ENCODE results near the gene BANF2. TPM values are rescaled to one million over a fixed set of nuclear protein-coding genes. Genes with fewer than 3 reads are reported as not detected.
"Not testable (repeated sequence)": the region's sequence is repeated elsewhere in the genome, so short reads cannot be mapped to it uniquely, and the experiment has no call there.

Gene BANF2
- total RNA-seq, 1 experiment from 2014 or later, result not detected

- no peak for ATAC-seq
- CTCF ChIA-PET, result no interaction called here
Measured at GRCh38 chr20:17706632-17707031, 6.9 kb downstream of the BANF2 start.

GRCh38 chr20:17707951-17708350 is 8.2 kb downstream of the BANF2 start:
- H3K36me3 ChIP-seq (ENCODE audit: low read depth, low read length); H3K4me3 ChIP-seq (ENCODE audit: low read length); H2AFZ ChIP-seq (ENCODE audit: low read length); H3K4me1 ChIP-seq (ENCODE audit: insufficient read depth, low read length); H3K9ac ChIP-seq (ENCODE audit: low read length); POLR2A ChIA-PET (ENCODE audit: unreplicated experiment); H3K9me3 ChIP-seq (ENCODE audit: low read length); H3F3A ChIP-seq (ENCODE audit: low read length, unreplicated experiment); DNase-seq; CTCF ChIA-PET; H3K9me2 ChIP-seq (replicated peaks; ENCODE audit: low read length); H3K27me3 ChIP-seq (ENCODE audit: low read length); BruUV-seq (replicated peaks); H4K20me1 ChIP-seq (ENCODE audit: low read length); H3K27ac ChIP-seq (ENCODE audit: low read length); intact Hi-C loops (cut with micrococcal nuclease); ATAC-seq; H3K4me2 ChIP-seq (ENCODE audit: low read length); H3K79me2 ChIP-seq (ENCODE audit: low read length): not testable (repeated sequence)

More at GRCh38 chr20:17706632-17707031, 6.9 kb downstream of the BANF2 start:
- Histone ChIP-seq H3K9me3 (ENCODE audit: low read length) (no peaks in the 10 kb centered on the region), H3K4me2 (ENCODE audit: low read length) (no peak overlapping the region), H3K79me2 (ENCODE audit: low read length) (no peaks in the 10 kb centered on the region), H4K20me1 (ENCODE audit: low read length) (no peaks in the 10 kb centered on the region), H2AFZ (ENCODE audit: low read length) (no peak overlapping the region), H3K4me3 (ENCODE audit: low read length) (no peak overlapping the region), H3K9ac (ENCODE audit: low read length) (no peak overlapping the region), H3K9me2 (replicated peaks; ENCODE audit: low read length) (no peaks in the 10 kb centered on the region), H3K4me1 (ENCODE audit: insufficient read depth, low read length) (no peaks in the 10 kb centered on the region), H3K27me3 (ENCODE audit: low read length) (no peaks in the 10 kb centered on the region), H3F3A (ENCODE audit: low read length, unreplicated experiment) (no peaks in the 10 kb centered on the region), H3K27ac (ENCODE audit: low read length) (no peak overlapping the region), H3K36me3 (ENCODE audit: low read depth, low read length) (no peaks in the 10 kb centered on the region)
- intact Hi-C loops (cut with micrococcal nuclease), result no loop called here
- no peak for DNase-seq
- no TSS peak for BruUV-seq (replicated peaks)
- TF ChIP-seq CTCF (conservative IDR thresholded peaks at IDR 0.05; ENCODE audit: low read depth, low read length) (no peak), EZH2 (IDR thresholded peaks at IDR 0.05; ENCODE audit: low read length, unreplicated experiment) (no peak), EZH2phosphoT487 (IDR thresholded peaks at IDR 0.05; ENCODE audit: borderline replicate concordance, low read length) (no peak)
- POLR2A ChIA-PET (ENCODE audit: unreplicated experiment), result no interaction called here

- Histone ChIP-seq H2AFZ (ENCODE audit: low read length) (no peak overlapping the region), H3K4me1 (ENCODE audit: insufficient read depth, low read length) (no peaks in the 10 kb centered on the region), H3F3A (ENCODE audit: low read length, unreplicated experiment) (no peaks in the 10 kb centered on the region), H3K9ac (ENCODE audit: low read length) (no peak overlapping the region), H3K4me2 (ENCODE audit: low read length) (no peak overlapping the region), H3K27me3 (ENCODE audit: low read length) (no peaks in the 10 kb centered on the region), H3K9me2 (replicated peaks; ENCODE audit: low read length) (no peaks in the 10 kb centered on the region), H3K4me3 (ENCODE audit: low read length) (no peak overlapping the region), H3K79me2 (ENCODE audit: low read length) (no peaks in the 10 kb centered on the region), H3K36me3 (ENCODE audit: low read depth, low read length) (no peaks in the 10 kb centered on the region), H3K27ac (ENCODE audit: low read length) (no peak overlapping the region), H3K9me3 (ENCODE audit: low read length) (no peaks in the 10 kb centered on the region), H4K20me1 (ENCODE audit: low read length) (no peaks in the 10 kb centered on the region)
- no TSS peak for BruUV-seq (replicated peaks)
- intact Hi-C loops (cut with micrococcal nuclease), result no loop called here
- TF ChIP-seq EZH2phosphoT487 (IDR thresholded peaks at IDR 0.05; ENCODE audit: borderline replicate concordance, low read length) (no peak), EZH2 (IDR thresholded peaks at IDR 0.05; ENCODE audit: low read length, unreplicated experiment) (no peak), CTCF (conservative IDR thresholded peaks at IDR 0.05; ENCODE audit: low read depth, low read length) (no peak)
- no peak for DNase-seq
- POLR2A ChIA-PET (ENCODE audit: unreplicated experiment), result no interaction called here
- CTCF ChIA-PET, result no interaction called here
- ATAC-seq, result no peak
Measured at GRCh38 chr20:17708675-17709360, 9.1 kb downstream of the BANF2 start.

Measured in PC-3 (cell line).